ENCODE measurements around the gene ITGB5. TPM values are rescaled to one million over a fixed set of nuclear protein-coding genes. Genes with fewer than 3 reads are reported as not detected.

Gene ITGB5
- total and polyA plus RNA-seq, 2 donors (not counting 3 experiments of a cell fraction or from before 2014, with no cell fraction given), result 144 to 170 TPM

- no TSS peak for BruUV-seq (replicated peaks)
- POLR2A ChIA-PET, result no interaction called here
- CTCF ChIA-PET, result no interaction called here
- Histone ChIP-seq H3K4me1 (ENCODE audit: control insufficient read depth, extremely low read depth, insufficient read depth, low read length) (peaks cover 8% of the 10 kb centered on the region), H2AFZ (ENCODE audit: low read depth, low read length) (no peak overlapping the region), H3K27ac (ENCODE audit: insufficient read depth, low read depth, low read length) (no peak overlapping the region), H3K9me1 (replicated peaks; ENCODE audit: control insufficient read depth, extremely low read depth, insufficient read depth, low read length) (no peaks in the 10 kb centered on the region), H3K9ac (replicated peaks; ENCODE audit: extremely low read depth, insufficient read depth, low read length) (no peak overlapping the region), H3K9me3 (replicated peaks; ENCODE audit: control insufficient read depth, insufficient read depth, low read length) (no peaks in the 10 kb centered on the region), H3K79me2 (ENCODE audit: control insufficient read depth, insufficient read depth, low read length) (no peaks in the 10 kb centered on the region), H3K4me3 (replicated peaks in 1 of 3; ENCODE audit: insufficient read depth in 1 of 3, low read depth in 1 of 3, low read length in 3 of 3) (no peak overlapping the region), H3K4me2 (ENCODE audit: insufficient read depth, low read length) (no peak overlapping the region), H3K27me3 (ENCODE audit: control insufficient read depth in 2 of 2, insufficient read depth in 2 of 2, low read length in 2 of 2) (no peaks in the 10 kb centered on the region), H3K36me3 (ENCODE audit: control insufficient read depth in 2 of 2, extremely low read depth in 1 of 2, insufficient read depth in 2 of 2, low read length in 2 of 2) (no peaks in the 10 kb centered on the region), H4K20me1 (replicated peaks; ENCODE audit: control insufficient read depth, extremely low read depth, insufficient read depth, low read length) (no peaks in the 10 kb centered on the region)
- no peak for DNase-seq (ENCODE audit: low read depth, low spot score)
- dilution Hi-C loops (cut with MboI; ENCODE audit: extremely low pct_ligation_motif_present, low sequenced_read_pairs), result no loop called here
- no peak for TF ChIP-seq MYC (IDR thresholded peaks at IDR 0.05; ENCODE audit: low read depth, low read length)
- TF ChIP-seq, protein P1, sequence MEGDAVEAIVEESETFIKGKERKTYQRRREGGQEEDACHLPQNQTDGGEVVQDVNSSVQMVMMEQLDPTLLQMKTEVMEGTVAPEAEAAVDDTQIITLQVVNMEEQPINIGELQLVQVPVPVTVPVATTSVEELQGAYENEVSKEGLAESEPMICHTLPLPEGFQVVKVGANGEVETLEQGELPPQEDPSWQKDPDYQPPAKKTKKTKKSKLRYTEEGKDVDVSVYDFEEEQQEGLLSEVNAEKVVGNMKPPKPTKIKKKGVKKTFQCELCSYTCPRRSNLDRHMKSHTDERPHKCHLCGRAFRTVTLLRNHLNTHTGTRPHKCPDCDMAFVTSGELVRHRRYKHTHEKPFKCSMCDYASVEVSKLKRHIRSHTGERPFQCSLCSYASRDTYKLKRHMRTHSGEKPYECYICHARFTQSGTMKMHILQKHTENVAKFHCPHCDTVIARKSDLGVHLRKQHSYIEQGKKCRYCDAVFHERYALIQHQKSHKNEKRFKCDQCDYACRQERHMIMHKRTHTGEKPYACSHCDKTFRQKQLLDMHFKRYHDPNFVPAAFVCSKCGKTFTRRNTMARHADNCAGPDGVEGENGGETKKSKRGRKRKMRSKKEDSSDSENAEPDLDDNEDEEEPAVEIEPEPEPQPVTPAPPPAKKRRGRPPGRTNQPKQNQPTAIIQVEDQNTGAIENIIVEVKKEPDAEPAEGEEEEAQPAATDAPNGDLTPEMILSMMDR (IDR thresholded peaks at IDR 0.05; ENCODE audit: extremely low read depth in 1 of 2, insufficient read depth in 1 of 2, low read depth in 1 of 2, low read length in 2 of 2), result no peak
- no peak for TF ChIP-seq EZH2 (IDR thresholded peaks at IDR 0.05; ENCODE audit: borderline replicate concordance, low read depth, low read length, severe bottlenecking)
- TF ChIP-seq POLR2A (IDR thresholded peaks at IDR 0.05; ENCODE audit: low read depth, low read length), result no peak
- no peak for TF ChIP-seq JUN (IDR thresholded peaks at IDR 0.05; ENCODE audit: borderline replicate concordance, insufficient read depth, insufficient read length, low read depth)
- no peak for TF ChIP-seq GATA2 (IDR thresholded peaks at IDR 0.05; ENCODE audit: insufficient read depth, insufficient read length, low read depth, low read length)
- TF ChIP-seq MAX (IDR thresholded peaks at IDR 0.05; ENCODE audit: insufficient read depth, insufficient read length), result no peak
- no peak for TF ChIP-seq POLR2AphosphoS5 (IDR thresholded peaks at IDR 0.05; ENCODE audit: insufficient read depth, low read depth, low read length)
- TF ChIP-seq FOS (IDR thresholded peaks at IDR 0.05; ENCODE audit: borderline replicate concordance, insufficient read depth, low read length), result no peak
- intact Hi-C loops (cut with micrococcal nuclease), result no loop called here
- FAIRE-seq, result no peak
Observed at GRCh38 chr3:124850212-124850611, 37.0 kb downstream of the ITGB5 start.

All from endothelial cell of umbilical vein (primary cell).